SH-SY5Y (cell line): ENCODE data around the gene KRT85.

Experiments used
- GATA2 ChIP-seq: IDR thresholded peaks from 2 replicates; pipeline ENCODE4 v1.6.1; 2011; ENCODE audit warnings: mild to moderate bottlenecking, low read depth, low read length
- GATA3 ChIP-seq: IDR thresholded peaks from 2 replicates; pipeline ENCODE4 v1.6.1; 2011; ENCODE audit warnings: low read depth, mild to moderate bottlenecking, low read length, moderate library complexity

DNA sequence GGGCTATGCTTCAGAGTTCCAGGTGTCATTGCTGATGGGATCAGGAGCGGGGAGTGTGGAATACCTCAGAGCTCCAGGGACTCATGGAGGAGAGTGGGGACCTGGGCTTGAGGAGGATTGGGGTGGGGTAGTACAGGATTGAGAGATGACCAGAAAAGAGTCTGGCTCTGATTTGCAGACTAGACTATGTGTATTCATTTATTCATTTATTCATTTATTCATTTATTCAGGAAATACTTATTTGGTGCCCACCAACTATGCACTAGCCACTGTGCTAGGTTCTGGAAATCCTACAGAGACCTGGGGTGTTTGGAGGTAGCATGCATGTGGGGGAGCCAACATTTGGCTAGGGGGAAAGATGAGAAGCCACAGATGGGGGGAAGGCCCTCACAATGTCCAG is 45.2 kb downstream of the KRT85 start:
- TF ChIP-seq GATA2 (no peak), GATA3 (no peak)
